K562 (cell line): ENCODE results near the gene AMDHD2. TPM values are rescaled to one million over a fixed set of nuclear protein-coding genes. Genes with fewer than 3 reads are reported as not detected.

ENCODE experiments used
- ATAC-seq: fragments of 200-7000 bp; cut with Tn5 transposase; 3 replicates; pipeline ENCODE4 v1.9.1; 2020; ENCODE audit warnings: moderate library complexity
- BruUV-seq: library from RNA; stranded (reverse); fragments of 400-500 nt; replicated peaks from 2 replicates; lab custom pipeline; 2021; lab: Mats Ljungman, UMichigan
- CTCF ChIA-PET: fragments of 300-600 bp; formaldehyde crosslinking; extraction: SDS; loops from one replicate; lab custom pipeline; 2021; ENCODE audit warnings: low intra/inter-chr PET ratio; lab: Yijun Ruan, JAX
- POLR2A ChIA-PET: fragments of 300-600, 350-650 bp; sonication (Branson Sonifier 250); formaldehyde crosslinking; extraction: SDS; loops from one replicate; lab custom pipeline; 2021; ENCODE audit warnings: antibody characterized with exemption, inconsistent platforms; lab: Yijun Ruan, JAX
- DNase-seq, 4 experiments: peaks; one replicate each; pipeline versions ENCODE4 v3.0.0 to v3.0.0-alpha.2; 2011 to 2018; ENCODE audit warnings: low spot score in 3 of 4, mixed read lengths in 3 of 4; ENCODE audit errors: extremely low read depth in 1 of 4
- FAIRE-seq: peaks from 2 replicates; lab custom pipeline; 2011; peaks lifted over from hg19 to GRCh38; lab: Jason Lieb, UNC
- H2AFZ ChIP-seq: 2 replicates; pipeline ENCODE4 v1.6.0; 2011; ENCODE audit warnings: low read depth, low read length, control low read depth, inconsistent platforms
- H3K27ac ChIP-seq: fragments of 200-600 bp; 3 replicates; pipeline ENCODE4 v1.8.0; 2011; ENCODE audit warnings: low read depth, mild to moderate bottlenecking, control low read depth, inconsistent platforms, low read length, moderate library complexity, mixed read lengths; ENCODE audit errors: extremely low read depth
- H3K27me3 ChIP-seq, 2 experiments: fragments of 300-600 bp in 1 of 2; 2 replicates in 1 of 2; 3 replicates in 1 of 2; pipeline versions ENCODE4 v1.6.0 to v1.8.0; 2011; ENCODE audit warnings: inconsistent platforms in 2 of 2, low read length in 2 of 2, mild to moderate bottlenecking in 1 of 2, mixed read lengths in 1 of 2, moderate library complexity in 1 of 2; ENCODE audit not compliant: control insufficient read depth in 2 of 2, insufficient read depth in 2 of 2
- H3K36me3 ChIP-seq: fragments of 300-600 bp; 3 replicates; pipeline ENCODE4 v1.8.0; 2011; ENCODE audit warnings: mild to moderate bottlenecking, low read length, inconsistent platforms; ENCODE audit not compliant: control insufficient read depth, insufficient read depth
- H3K4me1 ChIP-seq, 2 experiments: fragments of 200-600 bp in 1 of 2; replicated peaks in 1 of 2; 2 replicates in 1 of 2; 3 replicates in 1 of 2; pipeline versions ENCODE4 v1.5.1 to v1.8.0; 2011; ENCODE audit warnings: inconsistent platforms in 2 of 2, low read length in 2 of 2, mild to moderate bottlenecking in 1 of 2, mixed read lengths in 1 of 2, moderate library complexity in 1 of 2; ENCODE audit not compliant: control insufficient read depth in 2 of 2, insufficient read depth in 2 of 2
- H3K4me2 ChIP-seq: 2 replicates; pipeline ENCODE4 v1.6.1; 2011; ENCODE audit warnings: low read length, control low read depth, inconsistent platforms, mixed read lengths; ENCODE audit not compliant: insufficient read depth
- H3K4me3 ChIP-seq: fragments of 200-600 bp; sonication (generic), shearing (Covaris generic); 2 replicates; pipeline ENCODE4 v1.5.1; 2016; ENCODE audit warnings: control low read depth, inconsistent platforms
- H3K79me2 ChIP-seq: fragments of 200-600 bp; 3 replicates; pipeline ENCODE4 v1.8.0; 2011; ENCODE audit warnings: low read length, inconsistent platforms; ENCODE audit not compliant: control insufficient read depth, insufficient read depth
- H3K9ac ChIP-seq, 2 experiments: 2 replicates each; pipeline versions ENCODE4 v1.6.0 to v1.6.1; 2011; ENCODE audit warnings: low read depth in 2 of 2, low read length in 2 of 2, control low read depth in 1 of 2, inconsistent platforms in 1 of 2, mild to moderate bottlenecking in 1 of 2, mixed read lengths in 1 of 2; ENCODE audit not compliant: insufficient read depth in 1 of 2
- H3K9me1 ChIP-seq: one replicate; pipeline ENCODE4 v1.6.0; 2011; ENCODE audit warnings: inconsistent platforms, mild to moderate bottlenecking, low read length, moderate library complexity; ENCODE audit not compliant: control insufficient read depth, insufficient read depth
- H3K9me3 ChIP-seq: replicated peaks from 2 replicates; pipeline ENCODE4 v1.5.1; 2011; ENCODE audit warnings: low read depth, low read length, inconsistent platforms; ENCODE audit not compliant: control insufficient read depth, insufficient read depth
- H4K20me1 ChIP-seq: replicated peaks from 2 replicates; pipeline ENCODE4 v1.6.1; 2011; ENCODE audit warnings: low read length, inconsistent platforms, mixed read lengths; ENCODE audit not compliant: control insufficient read depth, insufficient read depth
- ARID2 ChIP-seq: fragments of 450-650 bp; IDR thresholded peaks from 2 replicates; pipeline ENCODE4 v1.6.1; 2017; ENCODE audit warnings: antibody characterized with exemption, mild to moderate bottlenecking
- CBFA2T2 ChIP-seq: fragments of 450-650 bp; conservative IDR thresholded peaks from 2 replicates; pipeline ENCODE4 v1.6.1; 2017; ENCODE audit warnings: mild to moderate bottlenecking
- CBX5 ChIP-seq: IDR thresholded peaks from 2 replicates; pipeline ENCODE4 v1.6.1; 2014; ENCODE audit warnings: low read depth, borderline replicate concordance
- CTBP1 ChIP-seq: fragments of 450-650 bp; IDR thresholded peaks from 2 replicates; pipeline ENCODE4 v1.6.1; 2016; ENCODE audit warnings: borderline replicate concordance
- HDGF ChIP-seq: fragments of 450-650 bp; IDR thresholded peaks from 2 replicates; pipeline ENCODE4 v1.6.1; 2016
- ILF3 ChIP-seq: fragments of 450-650 bp; IDR thresholded peaks from 2 replicates; pipeline ENCODE4 v1.6.1; 2018; ENCODE audit warnings: antibody characterized with exemption, mild to moderate bottlenecking, moderate library complexity, borderline replicate concordance
- KDM4B ChIP-seq, 2 experiments: fragments of 450-650 bp in 1 of 2; sonication (generic) in 1 of 2; IDR thresholded peaks; 2 replicates each; pipeline ENCODE4 v1.6.1; 2016 to 2017; ENCODE audit warnings: borderline replicate concordance in 2 of 2, antibody characterized with exemption in 1 of 2, low read depth in 1 of 2, mild to moderate bottlenecking in 1 of 2
- KLF1 ChIP-seq: fragments of 450-650 bp; IDR thresholded peaks from 2 replicates; pipeline ENCODE4 v1.6.1; 2016; ENCODE audit warnings: missing genetic modification characterization, missing compliant biosample characterization
- SMARCB1 ChIP-seq: IDR thresholded peaks from 2 replicates; pipeline ENCODE4 v1.6.1; 2011; ENCODE audit warnings: improper control_type of control experiment, low read depth; ENCODE audit not compliant: insufficient read length
- ZNF24 ChIP-seq: fragments of 450-650 bp; IDR thresholded peaks from 2 replicates; pipeline ENCODE4 v1.6.1; 2016
- ZNF408 ChIP-seq: fragments of 250-450 bp; sonication (Bioruptor Pico); IDR thresholded peaks from 2 replicates; pipeline ENCODE4 v1.4.0; 2020; ENCODE audit warnings: low read depth, mild to moderate bottlenecking, moderate library complexity
- WGBS: fragments of 100-300 bp; shearing (Covaris generic); methylation state at CpG from one replicate; pipeline ENCODE4 v1.1.6; 2016; ENCODE audit warnings: low coverage, mixed read lengths; ENCODE audit not compliant: insufficient coverage; ENCODE audit errors: missing lambda C conversion rate; 5-methylcytosine and 5-hydroxymethylcytosine counted together
- in situ Hi-C: fragments of 300-500 bp; cut with MboI; formaldehyde crosslinking; loops from 4 replicates; pipeline ENCODE4 v1.15.0; 2018; ENCODE audit warnings: inconsistent platforms, mixed read lengths
- intact Hi-C: fragments of 100-400 bp; cut with micrococcal nuclease; formaldehyde crosslinking; loops from 2 replicates; pipeline ENCODE4 v1.14.2; 2022
- polyA plus RNA-seq, 8 experiments: library from polyadenylated mRNA; depleted of rRNA in 4 of 8; stranded (reverse) in 5 of 8; unstranded in 3 of 8; fragments of >200 nt; fragmentation: Nextera tagmentation in 2 of 8; fragmentation: Illumina TruSeq in 1 of 8; extraction: Ambion mirVana in 2 of 8; extraction: Trizol in 1 of 8; gene quantifications; 2 replicates each; pipeline versions ENCODE4 v1.2.1 to v1.2.3, GENCODE V29; 2011 to 2014; ENCODE audit warnings: inconsistent platforms in 1 of 8, missing spikeins in 1 of 8
- total RNA-seq, 7 experiments: library from RNA; depleted of rRNA in 6 of 7; stranded (reverse); fragments of >200 nt in 6 of 7; fragmentation: Illumina TruSeq in 2 of 7; extraction: Trizol in 2 of 7; gene quantifications; 2 replicates each; pipeline versions ENCODE4 v1.2.1 to v1.2.3, GENCODE V29; 2011 to 2021; ENCODE audit warnings: low replicate concordance in 1 of 7
- TF ChIP-seq, protein P1 (sequence below): fragments of 450-650 bp; IDR thresholded peaks from 2 replicates; pipeline ENCODE4 v1.6.1; 2017; ENCODE audit warnings: mild to moderate bottlenecking, moderate library complexity
- TF ChIP-seq, protein P2 (sequence below): sonication (generic); formaldehyde crosslinking; IDR thresholded peaks from 2 replicates; pipeline ENCODE4 v1.8.1; 2023; ENCODE audit warnings: missing genetic modification reagents, mild to moderate bottlenecking, borderline replicate concordance
- TF ChIP-seq, protein P3 (sequence below): fragments of 250-450 bp; sonication (Bioruptor Pico); IDR thresholded peaks from 2 replicates; pipeline ENCODE4 v1.8.0; 2021; ENCODE audit warnings: borderline replicate concordance, mild to moderate bottlenecking, moderate library complexity; ENCODE audit not compliant: poor library complexity, severe bottlenecking
- TF ChIP-seq, protein P4 (sequence below): fragments of 250-450 bp; sonication (Bioruptor Pico); IDR thresholded peaks from 2 replicates; pipeline ENCODE4 v1.9.0; 2021; ENCODE audit warnings: mild to moderate bottlenecking

Gene AMDHD2
- total and polyA plus RNA-seq, 9 of the 15 experiments (the other 6 are each of a cell fraction or from before 2014, with no cell fraction given), result 0.38 to 56.9 (median 18.3) TPM; not detected in 1

DNA sequence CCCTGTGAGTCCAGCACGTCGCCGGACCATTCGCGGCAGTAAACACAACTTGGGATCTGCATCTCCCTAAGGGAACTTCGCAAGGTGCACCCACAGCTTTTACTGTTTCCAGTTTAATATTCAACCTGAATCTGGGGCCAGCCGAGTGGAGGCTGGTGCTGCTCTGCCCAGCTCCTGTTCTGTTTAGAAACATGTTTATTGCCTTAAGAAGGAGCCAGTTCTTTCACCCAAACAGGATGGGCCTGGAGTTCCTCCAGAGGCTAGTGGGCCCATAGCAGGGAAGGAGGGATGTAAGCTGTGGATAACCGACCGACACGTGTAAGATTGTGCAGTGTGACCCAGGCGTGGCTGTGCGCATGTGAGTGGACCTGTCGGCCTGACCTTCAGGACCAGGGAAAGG is 27.9 kb upstream of the AMDHD2 start:
- intact Hi-C loops, result no loop called here
- Histone ChIP-seq H3K9me3 (no peaks in the 10 kb centered on the region), H3K4me3 (no peak overlapping the region), H3K79me2 (peaks cover 29% of the 10 kb centered on the region), H3K36me3 (peaks cover 33% of the 10 kb centered on the region; the same call in 2 of the 3 replicates), H3K27me3 (no peaks in the 10 kb centered on the region), H3K4me1 (peaks cover 11 to 43% of the 10 kb centered on the region in 2 experiments; a peak in 4 of 5 replicates), H2AFZ (no peak overlapping the region), H3K4me2 (no peak overlapping the region), H3K27ac (no peak overlapping the region), H4K20me1 (peaks cover 6% of the 10 kb centered on the region), H3K9ac (no peak overlapping the region), H3K9me1 (no peaks in the 10 kb centered on the region)
- in situ Hi-C loops, result no loop called here
- 91% methylated on average over 13 of the region's 13 CpGs for whole genome bisulfite sequencing
- CTCF ChIA-PET, result no interaction called here
- ATAC-seq (no peak), DNase-seq (no peak), FAIRE-seq (no peak)
- POLR2A ChIA-PET, result interaction anchor here (0.5 to 2.5 kb wide), 4 partner anchors 9 to 44 kb away, joined by 3 to 10 read pairs (median 3); no protein-coding TSS in a partner anchor
- BruUV-seq, result no TSS peak
- TF ChIP-seq, protein P1, sequence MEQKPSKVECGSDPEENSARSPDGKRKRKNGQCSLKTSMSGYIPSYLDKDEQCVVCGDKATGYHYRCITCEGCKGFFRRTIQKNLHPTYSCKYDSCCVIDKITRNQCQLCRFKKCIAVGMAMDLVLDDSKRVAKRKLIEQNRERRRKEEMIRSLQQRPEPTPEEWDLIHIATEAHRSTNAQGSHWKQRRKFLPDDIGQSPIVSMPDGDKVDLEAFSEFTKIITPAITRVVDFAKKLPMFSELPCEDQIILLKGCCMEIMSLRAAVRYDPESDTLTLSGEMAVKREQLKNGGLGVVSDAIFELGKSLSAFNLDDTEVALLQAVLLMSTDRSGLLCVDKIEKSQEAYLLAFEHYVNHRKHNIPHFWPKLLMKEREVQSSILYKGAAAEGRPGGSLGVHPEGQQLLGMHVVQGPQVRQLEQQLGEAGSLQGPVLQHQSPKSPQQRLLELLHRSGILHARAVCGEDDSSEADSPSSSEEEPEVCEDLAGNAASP, result no peak
- TF ChIP-seq ZNF408 (CRISPR knock-in tag) (no peak), ILF3 (no peak), KDM4B (IDR thresholded peaks at IDR 0.05; ENCODE audit: borderline replicate concordance in 2 of 2, low read depth in 1 of 2) (no peak), CBFA2T2 (no peak), KLF1 (no peak), SMARCB1 (no peak), ARID2 (no peak), CTBP1 (no peak), HDGF (no peak), CBX5 (no peak), ZNF24 (no peak)
- TF ChIP-seq, protein P2, sequence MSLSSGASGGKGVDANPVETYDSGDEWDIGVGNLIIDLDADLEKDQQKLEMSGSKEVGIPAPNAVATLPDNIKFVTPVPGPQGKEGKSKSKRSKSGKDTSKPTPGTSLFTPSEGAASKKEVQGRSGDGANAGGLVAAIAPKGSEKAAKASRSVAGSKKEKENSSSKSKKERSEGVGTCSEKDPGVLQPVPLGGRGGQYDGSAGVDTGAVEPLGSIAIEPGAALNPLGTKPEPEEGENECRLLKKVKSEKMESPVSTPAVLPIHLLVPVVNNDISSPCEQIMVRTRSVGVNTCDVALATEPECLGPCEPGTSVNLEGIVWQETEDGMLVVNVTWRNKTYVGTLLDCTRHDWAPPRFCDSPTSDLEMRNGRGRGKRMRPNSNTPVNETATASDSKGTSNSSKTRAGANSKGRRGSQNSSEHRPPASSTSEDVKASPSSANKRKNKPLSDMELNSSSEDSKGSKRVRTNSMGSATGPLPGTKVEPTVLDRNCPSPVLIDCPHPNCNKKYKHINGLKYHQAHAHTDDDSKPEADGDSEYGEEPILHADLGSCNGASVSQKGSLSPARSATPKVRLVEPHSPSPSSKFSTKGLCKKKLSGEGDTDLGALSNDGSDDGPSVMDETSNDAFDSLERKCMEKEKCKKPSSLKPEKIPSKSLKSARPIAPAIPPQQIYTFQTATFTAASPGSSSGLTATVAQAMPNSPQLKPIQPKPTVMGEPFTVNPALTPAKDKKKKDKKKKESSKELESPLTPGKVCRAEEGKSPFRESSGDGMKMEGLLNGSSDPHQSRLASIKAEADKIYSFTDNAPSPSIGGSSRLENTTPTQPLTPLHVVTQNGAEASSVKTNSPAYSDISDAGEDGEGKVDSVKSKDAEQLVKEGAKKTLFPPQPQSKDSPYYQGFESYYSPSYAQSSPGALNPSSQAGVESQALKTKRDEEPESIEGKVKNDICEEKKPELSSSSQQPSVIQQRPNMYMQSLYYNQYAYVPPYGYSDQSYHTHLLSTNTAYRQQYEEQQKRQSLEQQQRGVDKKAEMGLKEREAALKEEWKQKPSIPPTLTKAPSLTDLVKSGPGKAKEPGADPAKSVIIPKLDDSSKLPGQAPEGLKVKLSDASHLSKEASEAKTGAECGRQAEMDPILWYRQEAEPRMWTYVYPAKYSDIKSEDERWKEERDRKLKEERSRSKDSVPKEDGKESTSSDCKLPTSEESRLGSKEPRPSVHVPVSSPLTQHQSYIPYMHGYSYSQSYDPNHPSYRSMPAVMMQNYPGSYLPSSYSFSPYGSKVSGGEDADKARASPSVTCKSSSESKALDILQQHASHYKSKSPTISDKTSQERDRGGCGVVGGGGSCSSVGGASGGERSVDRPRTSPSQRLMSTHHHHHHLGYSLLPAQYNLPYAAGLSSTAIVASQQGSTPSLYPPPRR (CRISPR knock-in tag), result no peak
- TF ChIP-seq, protein P3, sequence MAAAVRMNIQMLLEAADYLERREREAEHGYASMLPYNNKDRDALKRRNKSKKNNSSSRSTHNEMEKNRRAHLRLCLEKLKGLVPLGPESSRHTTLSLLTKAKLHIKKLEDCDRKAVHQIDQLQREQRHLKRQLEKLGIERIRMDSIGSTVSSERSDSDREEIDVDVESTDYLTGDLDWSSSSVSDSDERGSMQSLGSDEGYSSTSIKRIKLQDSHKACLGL (CRISPR knock-in tag), result no peak
- TF ChIP-seq, protein P4, sequence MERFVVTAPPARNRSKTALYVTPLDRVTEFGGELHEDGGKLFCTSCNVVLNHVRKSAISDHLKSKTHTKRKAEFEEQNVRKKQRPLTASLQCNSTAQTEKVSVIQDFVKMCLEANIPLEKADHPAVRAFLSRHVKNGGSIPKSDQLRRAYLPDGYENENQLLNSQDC (CRISPR knock-in tag), result no peak
